ENCODE results near the gene NGRN.

Gene NGRN

DNA sequence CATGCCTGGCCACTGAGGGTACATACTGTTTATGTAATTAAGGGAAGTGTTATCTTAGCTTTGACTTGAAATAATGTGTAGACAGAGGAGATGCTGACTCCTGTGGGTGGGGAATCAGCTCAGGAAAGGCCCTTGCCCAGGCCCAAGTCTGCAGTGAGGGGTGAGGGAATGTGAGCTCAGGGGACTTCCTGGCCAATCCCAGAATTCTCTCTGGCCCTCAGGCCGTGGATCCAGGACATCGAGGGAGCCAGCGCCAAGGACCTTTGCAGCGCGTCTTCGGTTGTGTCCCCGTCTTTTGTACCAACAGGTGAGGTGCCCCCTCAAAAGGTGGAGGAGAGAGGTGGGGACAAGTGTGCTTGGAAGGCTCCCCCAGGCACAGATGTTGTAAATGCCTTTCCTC, 38.1 kb upstream of the NGRN start:
- Histone ChIP-seq H3K4me3 (ENCODE audit: low read length in 2 of 2) (no peak overlapping the region), H3K27me3 (ENCODE audit: control insufficient read depth in 2 of 2, insufficient read depth in 2 of 2, low read length in 2 of 2) (no peaks in the 10 kb centered on the region), H3K36me3 (ENCODE audit: control insufficient read depth in 2 of 2, insufficient read depth in 2 of 2, low read length in 2 of 2) (peaks cover 72 to 80% of the 10 kb centered on the region in 2 donors), H3K4me1 (ENCODE audit: control insufficient read depth in 2 of 2, insufficient read depth in 2 of 2, low read length in 2 of 2) (peaks cover 28 to 30% of the 10 kb centered on the region in 2 donors), H3K27ac (ENCODE audit: low read depth in 2 of 2, low read length in 2 of 2) (no peak overlapping the region), H3K9ac (ENCODE audit: low read depth in 1 of 2, low read length in 2 of 2) (no peak overlapping the region), H3K9me3 (ENCODE audit: control insufficient read depth in 2 of 2, low read length in 2 of 2) (no peaks in the 10 kb centered on the region)

DNA sequence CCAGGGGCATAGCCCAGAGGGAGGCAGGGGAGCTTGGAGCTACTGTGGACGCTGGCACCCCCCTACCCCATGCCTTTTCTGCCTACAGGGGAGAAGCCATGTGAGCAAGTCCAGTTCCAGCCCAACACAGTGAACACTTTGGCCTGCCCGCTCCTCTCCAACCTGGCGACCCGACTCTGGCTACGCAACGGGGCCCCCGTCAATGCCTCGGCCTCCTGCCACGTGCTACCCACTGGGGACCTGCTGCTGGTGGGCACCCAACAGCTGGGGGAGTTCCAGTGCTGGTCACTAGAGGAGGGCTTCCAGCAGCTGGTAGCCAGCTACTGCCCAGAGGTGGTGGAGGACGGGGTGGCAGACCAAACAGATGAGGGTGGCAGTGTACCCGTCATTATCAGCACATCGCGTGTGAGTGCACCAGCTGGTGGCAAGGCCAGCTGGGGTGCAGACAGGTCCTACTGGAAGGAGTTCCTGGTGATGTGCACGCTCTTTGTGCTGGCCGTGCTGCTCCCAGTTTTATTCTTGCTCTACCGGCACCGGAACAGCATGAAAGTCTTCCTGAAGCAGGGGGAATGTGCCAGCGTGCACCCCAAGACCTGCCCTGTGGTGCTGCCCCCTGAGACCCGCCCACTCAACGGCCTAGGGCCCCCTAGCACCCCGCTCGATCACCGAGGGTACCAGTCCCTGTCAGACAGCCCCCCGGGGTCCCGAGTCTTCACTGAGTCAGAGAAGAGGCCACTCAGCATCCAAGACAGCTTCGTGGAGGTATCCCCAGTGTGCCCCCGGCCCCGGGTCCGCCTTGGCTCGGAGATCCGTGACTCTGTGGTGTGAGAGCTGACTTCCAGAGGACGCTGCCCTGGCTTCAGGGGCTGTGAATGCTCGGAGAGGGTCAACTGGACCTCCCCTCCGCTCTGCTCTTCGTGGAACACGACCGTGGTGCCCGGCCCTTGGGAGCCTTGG, 37.4 kb upstream of the NGRN start:
- no peaks in the 10 kb centered on the region for H3K9me3 ChIP-seq (ENCODE audit: control insufficient read depth in 2 of 2, low read length in 2 of 2)

GRCh38 chr15:90228960-90229359, 36.5 kb upstream of the NGRN start:
- Histone ChIP-seq H3K9ac (ENCODE audit: low read depth in 1 of 2, low read length in 2 of 2) (peak overlapping the region in 1 of 2 donors; percentile 4), H3K27me3 (ENCODE audit: control insufficient read depth in 2 of 2, insufficient read depth in 2 of 2, low read length in 2 of 2) (no peaks in the 10 kb centered on the region), H3K27ac (ENCODE audit: low read depth in 2 of 2, low read length in 2 of 2) (peak overlapping the region; percentile 11 to 56), H3K4me1 (ENCODE audit: control insufficient read depth in 2 of 2, insufficient read depth in 2 of 2, low read length in 2 of 2) (peaks cover 36 to 38% of the 10 kb centered on the region in 2 donors), H3K4me3 (ENCODE audit: low read length in 2 of 2) (no peak overlapping the region), H3K9me3 (ENCODE audit: control insufficient read depth in 2 of 2, low read length in 2 of 2) (no peaks in the 10 kb centered on the region), H3K36me3 (ENCODE audit: control insufficient read depth in 2 of 2, insufficient read depth in 2 of 2, low read length in 2 of 2) (peaks cover 56 to 69% of the 10 kb centered on the region in 2 donors)

More for the DNA sequence above, 37.4 kb upstream of the NGRN start:
- H3K9ac ChIP-seq (ENCODE audit: low read depth in 1 of 2, low read length in 2 of 2): peak overlapping the region in 1 of 2 donors; percentile 4
- no peaks in the 10 kb centered on the region for H3K27me3 ChIP-seq (ENCODE audit: control insufficient read depth in 2 of 2, insufficient read depth in 2 of 2, low read length in 2 of 2)
- H3K36me3 ChIP-seq (ENCODE audit: control insufficient read depth in 2 of 2, insufficient read depth in 2 of 2, low read length in 2 of 2): peaks cover 65 to 78% of the 10 kb centered on the region in 2 donors
- peaks cover 35 to 36% of the 10 kb centered on the region in 2 donors for H3K4me1 ChIP-seq (ENCODE audit: control insufficient read depth in 2 of 2, insufficient read depth in 2 of 2, low read length in 2 of 2)
- H3K4me3 ChIP-seq (ENCODE audit: low read length in 2 of 2): no peak overlapping the region
- H3K27ac ChIP-seq (ENCODE audit: low read depth in 2 of 2, low read length in 2 of 2): peak overlapping the region in 1 of 2 donors; percentile 56

GRCh38 chr15:90230071-90230494, 35.4 kb upstream of the NGRN start:
- Histone ChIP-seq H3K9me3 (ENCODE audit: control insufficient read depth in 2 of 2, low read length in 2 of 2) (no peaks in the 10 kb centered on the region), H3K9ac (ENCODE audit: low read depth in 1 of 2, low read length in 2 of 2) (peak overlapping the region; percentile 44 to 98), H3K27ac (ENCODE audit: low read depth in 2 of 2, low read length in 2 of 2) (peak overlapping the region; percentile 99), H3K36me3 (ENCODE audit: control insufficient read depth in 2 of 2, insufficient read depth in 2 of 2, low read length in 2 of 2) (peaks cover 45 to 59% of the 10 kb centered on the region in 2 donors), H3K4me1 (ENCODE audit: control insufficient read depth in 2 of 2, insufficient read depth in 2 of 2, low read length in 2 of 2) (peaks cover 42 to 48% of the 10 kb centered on the region in 2 donors), H3K4me3 (ENCODE audit: low read length in 2 of 2) (no peak overlapping the region), H3K27me3 (ENCODE audit: control insufficient read depth in 2 of 2, insufficient read depth in 2 of 2, low read length in 2 of 2) (no peaks in the 10 kb centered on the region)

DNA sequence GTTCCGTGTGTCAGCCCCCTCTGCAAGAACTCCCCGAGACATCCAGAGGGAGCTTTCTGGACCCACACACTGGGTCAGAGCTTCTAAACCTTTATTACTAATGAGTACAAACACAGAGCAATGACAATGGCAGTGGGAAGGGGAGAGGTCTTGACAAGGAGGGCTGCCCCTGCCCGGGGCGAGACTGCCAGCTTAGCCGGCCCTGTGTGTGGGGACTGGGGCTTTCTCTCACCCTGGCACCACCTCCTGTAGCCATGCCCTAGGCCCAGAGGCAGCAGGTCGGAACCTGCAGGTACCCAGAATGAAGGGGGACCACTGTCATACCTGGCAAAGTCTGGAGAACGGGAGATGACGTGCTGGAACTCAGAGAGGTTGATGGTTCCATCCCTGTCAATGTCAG, 34.9 kb upstream of the NGRN start:
- H3K4me3 ChIP-seq (ENCODE audit: low read length in 2 of 2): peak overlapping the region; percentile 24 to 45
- peak overlapping the region; percentile 99 for H3K27ac ChIP-seq (ENCODE audit: low read depth in 2 of 2, low read length in 2 of 2)
- peaks cover 42 to 48% of the 10 kb centered on the region in 2 donors for H3K4me1 ChIP-seq (ENCODE audit: control insufficient read depth in 2 of 2, insufficient read depth in 2 of 2, low read length in 2 of 2)
- peak overlapping the region; percentile 44 to 98 for H3K9ac ChIP-seq (ENCODE audit: low read depth in 1 of 2, low read length in 2 of 2)
- H3K27me3 ChIP-seq (ENCODE audit: control insufficient read depth in 2 of 2, insufficient read depth in 2 of 2, low read length in 2 of 2): no peaks in the 10 kb centered on the region
- peaks cover 40 to 54% of the 10 kb centered on the region in 2 donors for H3K36me3 ChIP-seq (ENCODE audit: control insufficient read depth in 2 of 2, insufficient read depth in 2 of 2, low read length in 2 of 2)
- H3K9me3 ChIP-seq (ENCODE audit: control insufficient read depth in 2 of 2, low read length in 2 of 2): no peaks in the 10 kb centered on the region

DNA sequence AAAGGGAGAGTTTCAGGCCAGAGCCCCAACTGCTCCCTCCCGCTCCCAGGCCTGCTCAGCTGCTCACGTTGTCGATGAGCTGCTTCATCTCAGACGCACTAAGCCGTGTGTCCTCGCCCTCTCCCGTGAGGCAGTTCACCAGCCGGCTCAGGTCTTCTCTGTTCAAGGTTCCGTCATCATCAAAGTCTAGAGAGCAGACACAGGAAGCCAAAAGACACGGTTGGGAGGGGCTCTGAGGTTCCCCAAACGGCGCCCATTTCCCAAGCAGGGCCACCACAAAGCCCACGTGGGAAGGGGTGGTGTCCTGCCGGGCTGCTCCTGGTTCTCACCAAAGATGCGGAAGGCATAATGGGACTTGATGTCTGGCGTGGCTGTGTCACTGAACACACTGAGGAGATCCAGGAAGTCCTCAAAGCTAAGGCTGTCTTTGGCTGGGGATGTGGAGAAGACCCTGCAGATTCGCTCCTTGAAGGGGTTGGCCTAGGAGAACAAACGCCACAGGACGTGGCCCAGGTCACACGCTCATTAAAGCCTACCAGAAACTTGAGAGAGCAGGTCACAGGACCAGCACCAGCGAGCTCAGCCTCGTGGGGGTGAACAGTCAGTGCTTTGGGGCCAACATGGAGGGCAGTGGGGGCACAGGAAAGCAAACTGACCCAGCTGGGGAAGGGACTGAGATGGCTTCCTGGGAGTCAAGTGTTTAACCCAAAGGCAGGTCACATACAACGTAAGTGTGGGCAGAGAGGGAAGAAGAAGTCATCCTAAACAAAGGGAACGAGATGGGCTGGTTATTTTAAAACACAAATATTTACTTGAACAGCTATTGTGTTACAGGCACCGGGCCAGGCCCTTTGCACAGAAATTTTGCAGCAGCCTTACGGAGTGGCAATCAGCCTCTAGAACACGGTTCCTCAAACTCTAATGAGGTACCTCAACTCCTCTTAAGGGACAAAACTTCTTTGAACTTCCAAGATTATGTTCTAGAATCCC, 34.1 kb upstream of the NGRN start:
- Histone ChIP-seq H3K27me3 (ENCODE audit: control insufficient read depth in 2 of 2, insufficient read depth in 2 of 2, low read length in 2 of 2) (no peaks in the 10 kb centered on the region), H3K27ac (ENCODE audit: low read depth in 2 of 2, low read length in 2 of 2) (peak overlapping the region; percentile 99), H3K4me1 (ENCODE audit: control insufficient read depth in 2 of 2, insufficient read depth in 2 of 2, low read length in 2 of 2) (peaks cover 42 to 48% of the 10 kb centered on the region in 2 donors), H3K36me3 (ENCODE audit: control insufficient read depth in 2 of 2, insufficient read depth in 2 of 2, low read length in 2 of 2) (peaks cover 35 to 48% of the 10 kb centered on the region in 2 donors), H3K9me3 (ENCODE audit: control insufficient read depth in 2 of 2, low read length in 2 of 2) (no peaks in the 10 kb centered on the region), H3K9ac (ENCODE audit: low read depth in 1 of 2, low read length in 2 of 2) (peak overlapping the region; percentile 34 to 98), H3K4me3 (ENCODE audit: low read length in 2 of 2) (peak overlapping the region; percentile 86 to 92)

- peaks cover 42 to 48% of the 10 kb centered on the region in 2 donors for H3K4me1 ChIP-seq (ENCODE audit: control insufficient read depth in 2 of 2, insufficient read depth in 2 of 2, low read length in 2 of 2)
- no peaks in the 10 kb centered on the region for H3K27me3 ChIP-seq (ENCODE audit: control insufficient read depth in 2 of 2, insufficient read depth in 2 of 2, low read length in 2 of 2)
- H3K4me3 ChIP-seq (ENCODE audit: low read length in 2 of 2): peak overlapping the region; percentile 86 to 92
- H3K9ac ChIP-seq (ENCODE audit: low read depth in 1 of 2, low read length in 2 of 2): peak overlapping the region; percentile 60 to 98
- peak overlapping the region; percentile 99 for H3K27ac ChIP-seq (ENCODE audit: low read depth in 2 of 2, low read length in 2 of 2)
- H3K9me3 ChIP-seq (ENCODE audit: control insufficient read depth in 2 of 2, low read length in 2 of 2): no peaks in the 10 kb centered on the region
- H3K36me3 ChIP-seq (ENCODE audit: control insufficient read depth in 2 of 2, insufficient read depth in 2 of 2, low read length in 2 of 2): peaks cover 36 to 43% of the 10 kb centered on the region in 2 donors
Observed at GRCh38 chr15:90232196-90232595, 33.3 kb upstream of the NGRN start.

- Histone ChIP-seq H3K27ac (ENCODE audit: low read depth in 2 of 2, low read length in 2 of 2) (peak overlapping the region; percentile 99), H3K27me3 (ENCODE audit: control insufficient read depth in 2 of 2, insufficient read depth in 2 of 2, low read length in 2 of 2) (no peaks in the 10 kb centered on the region), H3K9me3 (ENCODE audit: control insufficient read depth in 2 of 2, low read length in 2 of 2) (no peaks in the 10 kb centered on the region), H3K36me3 (ENCODE audit: control insufficient read depth in 2 of 2, insufficient read depth in 2 of 2, low read length in 2 of 2) (peaks cover 31 to 39% of the 10 kb centered on the region in 2 donors), H3K4me1 (ENCODE audit: control insufficient read depth in 2 of 2, insufficient read depth in 2 of 2, low read length in 2 of 2) (peaks cover 42 to 48% of the 10 kb centered on the region in 2 donors), H3K9ac (ENCODE audit: low read depth in 1 of 2, low read length in 2 of 2) (peak overlapping the region; percentile 84 to 98), H3K4me3 (ENCODE audit: low read length in 2 of 2) (peak overlapping the region; percentile 86 to 92)
Observed at GRCh38 chr15:90232941-90233386, 32.5 kb upstream of the NGRN start.

- Histone ChIP-seq H3K9ac (ENCODE audit: low read depth in 1 of 2, low read length in 2 of 2) (peak within 1 kb of the TSS; percentile 84 to 98), H3K27ac (ENCODE audit: low read depth in 2 of 2, low read length in 2 of 2) (peak within 1 kb of the TSS; percentile 99), H3K4me1 (ENCODE audit: control insufficient read depth in 2 of 2, insufficient read depth in 2 of 2, low read length in 2 of 2) (peaks cover 42 to 48% of the 10 kb centered on the region in 2 donors), H3K36me3 (ENCODE audit: control insufficient read depth in 2 of 2, insufficient read depth in 2 of 2, low read length in 2 of 2) (peaks cover 30 to 39% of the 10 kb centered on the region in 2 donors), H3K9me3 (ENCODE audit: control insufficient read depth in 2 of 2, low read length in 2 of 2) (no peaks in the 10 kb centered on the region), H3K4me3 (ENCODE audit: low read length in 2 of 2) (peak within 1 kb of the TSS; percentile 90 to 97), H3K27me3 (ENCODE audit: control insufficient read depth in 2 of 2, insufficient read depth in 2 of 2, low read length in 2 of 2) (no peaks in the 10 kb centered on the region)
Observed at GRCh38 chr15:90233387-90234095, 31.9 kb upstream of the NGRN start, which contains the start of gene CIB1. CIB1 (minus strand) TSS chr15:90233941; CDS start chr15:90233885, 56 bp downstream.
